ENCODE results near the gene ADAM23. TPM values are rescaled to one million over a fixed set of nuclear protein-coding genes. Genes with fewer than 3 reads are reported as not detected.
A peak's percentile ranks its signal among the peaks of the same experiment; 100 is the strongest.

ADAM23 gene
- total RNA-seq, 1 experiment from 2014 or later, result 6.1 TPM

DNA sequence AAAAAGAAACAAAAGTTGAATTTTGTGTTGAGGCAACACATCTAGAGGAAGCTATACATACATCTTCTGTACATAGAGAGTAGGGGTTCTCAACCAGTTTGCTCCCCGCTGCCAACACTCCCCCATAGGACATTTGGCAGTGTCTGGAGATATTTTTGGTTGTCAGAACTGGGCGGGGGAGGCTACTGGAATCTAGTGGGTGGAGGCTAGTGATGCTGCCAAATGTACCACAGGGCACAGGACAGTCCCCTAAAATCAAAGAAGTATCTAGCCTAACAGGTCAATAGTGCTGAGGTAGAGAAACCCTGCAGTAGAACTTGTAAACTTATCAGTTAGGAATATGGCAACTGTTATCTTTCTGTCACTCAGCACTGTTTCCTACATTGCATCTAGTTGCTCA, 21.3 kb downstream of the ADAM23 start:
- Histone ChIP-seq H3K4me3 (ENCODE audit: insufficient read depth, low read depth, low read length) (no peak overlapping the region), H3K36me3 (replicated peaks; ENCODE audit: control insufficient read depth, insufficient read depth, low read length) (no peaks in the 10 kb centered on the region), H3K27me3 (ENCODE audit: control insufficient read depth, insufficient read depth, low read length) (no peaks in the 10 kb centered on the region)
- DNase-seq, result no peak

DNA sequence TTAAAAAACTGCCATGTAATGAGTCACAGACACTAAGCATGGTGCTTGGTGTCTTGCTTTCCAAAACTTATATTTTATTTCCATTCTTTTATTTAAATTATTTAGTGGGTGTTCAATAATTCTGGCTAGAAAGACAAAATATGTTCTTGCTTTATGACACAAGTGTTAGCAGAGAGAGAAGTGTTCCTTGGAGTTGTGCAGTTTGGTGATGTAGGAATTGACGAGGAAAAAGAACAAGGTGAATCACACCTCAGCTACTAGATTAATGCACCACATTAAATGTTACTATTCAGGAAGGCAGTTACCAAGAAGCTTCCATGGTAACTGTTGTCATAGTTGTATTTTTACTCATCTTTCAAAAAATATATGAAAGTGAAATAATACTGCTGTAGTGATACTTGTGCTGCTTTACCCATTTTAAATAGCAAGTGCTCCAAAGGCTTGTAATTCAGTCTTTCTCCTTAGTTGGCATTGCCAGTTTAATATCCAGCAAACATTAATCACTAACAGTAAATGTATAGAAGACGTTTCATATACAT, 28.3 kb downstream of the ADAM23 start:
- Histone ChIP-seq H3K4me3 (ENCODE audit: insufficient read depth, low read depth, low read length) (no peak overlapping the region), H3K27me3 (ENCODE audit: control insufficient read depth, insufficient read depth, low read length) (no peaks in the 10 kb centered on the region), H3K36me3 (replicated peaks; ENCODE audit: control insufficient read depth, insufficient read depth, low read length) (no peaks in the 10 kb centered on the region)
- DNase-seq, result no peak

DNA sequence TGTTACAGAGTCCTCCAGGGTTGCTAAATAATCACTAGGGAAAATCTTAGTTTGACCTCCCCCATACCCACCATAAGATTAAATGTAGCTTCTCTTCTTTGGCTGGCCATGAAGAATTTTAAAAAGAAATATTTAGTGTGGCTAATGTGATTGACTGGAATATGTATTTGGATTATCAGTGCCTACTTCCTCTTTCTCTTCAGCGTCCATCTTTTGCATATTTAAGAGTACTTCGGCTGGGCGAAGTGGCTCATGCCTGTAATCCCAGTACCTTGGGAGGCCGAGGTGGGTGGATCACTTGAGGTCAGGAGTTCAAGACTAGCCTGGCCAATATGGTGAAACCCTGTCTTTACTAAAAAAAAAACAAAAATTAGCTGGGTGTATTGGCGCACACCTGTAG, 28.8 kb downstream of the ADAM23 start:
- Histone ChIP-seq H3K4me3 (ENCODE audit: insufficient read depth, low read depth, low read length) (no peak overlapping the region), H3K36me3 (replicated peaks; ENCODE audit: control insufficient read depth, insufficient read depth, low read length) (no peaks in the 10 kb centered on the region), H3K27me3 (ENCODE audit: control insufficient read depth, insufficient read depth, low read length) (no peaks in the 10 kb centered on the region)
- no peak for DNase-seq

DNA sequence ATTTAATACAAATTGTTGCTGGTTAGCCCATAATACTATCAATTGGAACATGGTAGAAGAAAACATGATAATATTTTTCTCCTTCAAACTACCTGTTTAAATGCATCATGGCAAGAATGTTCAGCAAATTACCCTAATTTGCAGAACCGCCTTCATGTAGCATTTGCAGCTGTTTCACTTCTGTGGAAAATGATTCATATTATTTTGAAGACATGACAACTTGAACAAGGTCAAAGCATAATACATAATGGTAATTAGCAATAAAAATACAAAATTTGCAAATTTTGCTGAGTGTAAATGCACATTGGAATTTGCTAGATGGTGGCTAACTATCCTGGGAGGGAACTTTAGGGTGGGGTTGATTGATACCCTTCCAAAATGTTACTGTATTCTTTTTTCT, 30.8 kb downstream of the ADAM23 start:
- H3K36me3 ChIP-seq (replicated peaks; ENCODE audit: control insufficient read depth, insufficient read depth, low read length), result no peaks in the 10 kb centered on the region
- H3K4me3 ChIP-seq (ENCODE audit: insufficient read depth, low read depth, low read length), result no peak overlapping the region
- DNase-seq, result no peak
- H3K27me3 ChIP-seq (ENCODE audit: control insufficient read depth, insufficient read depth, low read length), result no peaks in the 10 kb centered on the region

DNA sequence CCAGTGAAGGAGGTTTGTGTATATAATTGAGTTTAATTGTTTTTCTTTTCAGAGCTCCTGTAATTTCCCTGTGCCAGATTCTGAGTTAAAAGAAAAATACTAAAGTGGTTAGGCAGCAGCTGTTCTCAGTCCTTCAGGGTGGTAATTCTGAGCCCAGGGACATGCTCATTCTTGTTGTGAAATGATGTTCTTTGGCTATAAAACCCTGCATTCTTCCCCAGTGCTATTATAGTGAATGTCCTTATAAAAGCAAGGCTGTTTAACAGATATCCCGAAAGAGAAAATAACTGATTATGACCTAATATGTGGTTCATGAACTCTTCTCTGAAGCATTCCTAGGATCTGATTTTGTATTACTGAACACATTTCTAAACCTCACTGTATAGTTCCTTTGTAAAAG, 34.0 kb downstream of the ADAM23 start:
- H3K27me3 ChIP-seq (ENCODE audit: control insufficient read depth, insufficient read depth, low read length), result no peaks in the 10 kb centered on the region
- DNase-seq, result no peak
- H3K36me3 ChIP-seq (replicated peaks; ENCODE audit: control insufficient read depth, insufficient read depth, low read length), result no peaks in the 10 kb centered on the region
- H3K4me3 ChIP-seq (ENCODE audit: insufficient read depth, low read depth, low read length), result no peak overlapping the region

DNA sequence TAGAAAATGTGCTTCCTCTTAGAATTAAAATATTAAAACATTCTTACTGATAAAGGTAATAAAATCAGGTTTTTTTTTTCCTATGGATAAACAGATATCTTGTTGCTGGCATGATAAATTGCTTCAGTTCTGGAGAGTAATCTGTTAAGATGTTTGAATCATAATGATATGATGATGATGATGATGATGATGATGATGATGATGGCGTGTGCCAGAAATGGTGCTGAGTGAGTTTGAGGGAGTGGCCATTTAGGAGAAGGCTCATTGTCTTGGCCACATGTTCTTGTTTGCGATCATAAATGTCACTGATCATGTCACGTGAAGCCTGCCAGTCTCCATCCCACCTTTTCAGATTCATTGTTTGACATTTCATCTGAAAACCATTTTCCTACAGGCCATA, 35.0 kb downstream of the ADAM23 start:
- H3K4me3 ChIP-seq (ENCODE audit: insufficient read depth, low read depth, low read length), result no peak overlapping the region
- H3K36me3 ChIP-seq (replicated peaks; ENCODE audit: control insufficient read depth, insufficient read depth, low read length), result no peaks in the 10 kb centered on the region
- DNase-seq, result no peak

DNA sequence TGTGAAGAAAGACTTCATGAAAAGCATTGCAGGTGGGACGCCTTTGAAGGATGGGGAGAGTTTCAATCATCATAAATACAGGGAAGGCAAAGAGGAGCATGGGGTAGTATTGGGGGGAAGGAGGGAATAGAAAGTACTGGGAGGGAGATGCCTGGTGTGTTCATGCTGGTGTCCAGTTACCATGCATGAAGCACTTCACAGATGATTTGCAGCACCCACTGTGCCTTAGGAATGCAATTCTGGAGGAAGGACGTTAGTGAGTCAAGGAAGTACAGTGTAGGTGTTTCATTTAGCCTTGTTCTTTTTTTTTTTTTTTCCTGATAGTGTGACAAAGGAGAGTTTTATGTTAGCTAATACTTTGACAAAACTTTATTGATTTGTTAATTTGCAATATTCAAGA, 36.8 kb downstream of the ADAM23 start:
- Histone ChIP-seq H3K4me3 (ENCODE audit: insufficient read depth, low read depth, low read length) (no peak overlapping the region), H3K36me3 (replicated peaks; ENCODE audit: control insufficient read depth, insufficient read depth, low read length) (no peaks in the 10 kb centered on the region), H3K27me3 (ENCODE audit: control insufficient read depth, insufficient read depth, low read length) (no peaks in the 10 kb centered on the region)
- DNase-seq, result no peak

More for the DNA sequence above, 35.0 kb downstream of the ADAM23 start:
- H3K27me3 ChIP-seq (ENCODE audit: control insufficient read depth, insufficient read depth, low read length), result no peaks in the 10 kb centered on the region

DNA sequence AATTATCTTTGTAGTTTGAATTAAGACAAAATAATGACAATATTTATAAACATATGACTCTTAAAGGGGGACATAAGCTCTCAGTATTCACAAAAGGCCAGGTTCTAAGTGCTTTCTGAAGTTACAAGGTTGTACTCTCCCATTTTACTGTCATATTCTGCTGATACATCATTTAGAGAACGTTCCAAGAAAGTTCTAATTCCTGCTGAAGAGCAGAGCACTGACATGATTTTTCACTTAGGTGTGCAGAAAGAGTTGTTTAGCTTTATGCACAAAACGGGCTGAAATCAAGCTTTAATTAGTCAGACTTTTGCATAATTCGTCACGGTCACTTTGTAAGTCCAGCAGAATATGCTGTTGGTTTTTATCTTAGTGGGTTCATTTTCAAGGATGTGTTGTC, 37.3 kb downstream of the ADAM23 start:
- H3K4me3 ChIP-seq (ENCODE audit: insufficient read depth, low read depth, low read length), result no peak overlapping the region
- H3K36me3 ChIP-seq (replicated peaks; ENCODE audit: control insufficient read depth, insufficient read depth, low read length), result no peaks in the 10 kb centered on the region
- DNase-seq, result no peak
- H3K27me3 ChIP-seq (ENCODE audit: control insufficient read depth, insufficient read depth, low read length), result no peaks in the 10 kb centered on the region

DNA sequence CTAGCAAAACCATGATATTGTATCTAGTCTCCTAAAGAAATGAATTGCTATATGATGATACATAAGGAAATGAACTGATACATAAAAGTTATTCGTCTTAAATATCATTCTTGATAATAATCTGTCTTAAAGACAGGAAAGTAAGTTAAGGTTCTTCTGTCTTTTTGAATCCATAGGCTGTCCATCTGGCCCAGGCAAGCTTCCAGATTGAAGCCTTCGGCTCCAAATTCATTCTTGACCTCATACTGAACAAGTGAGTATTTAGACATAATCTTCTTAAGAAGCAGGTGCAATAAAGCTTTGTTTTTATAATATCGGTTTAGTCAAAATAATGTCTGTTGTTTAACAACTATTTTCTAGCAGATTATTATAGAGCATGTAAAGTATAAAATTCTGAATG, 37.7 kb downstream of the ADAM23 start:
- Histone ChIP-seq H3K4me3 (ENCODE audit: insufficient read depth, low read depth, low read length) (no peak overlapping the region), H3K27me3 (ENCODE audit: control insufficient read depth, insufficient read depth, low read length) (no peaks in the 10 kb centered on the region)
- DNase-seq, result no peak

DNA sequence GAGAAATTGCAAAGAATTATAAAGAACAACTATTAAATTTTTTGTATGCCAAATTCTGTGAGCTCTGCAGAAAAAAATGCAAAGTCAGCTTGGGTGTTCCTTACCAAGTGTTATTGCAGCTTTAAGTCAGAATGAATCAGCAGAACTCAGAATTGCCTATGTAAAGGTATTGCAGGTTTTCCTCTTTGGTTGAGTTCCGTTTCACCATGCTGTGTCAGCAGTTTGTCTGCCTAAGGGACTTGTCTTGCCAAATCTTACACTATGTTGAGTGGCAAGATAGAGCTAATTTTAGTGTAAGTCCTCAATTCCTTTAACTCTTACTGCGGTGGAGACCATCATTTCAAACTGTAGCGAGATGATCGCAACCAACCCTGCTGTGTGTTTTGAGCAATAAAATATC, 38.8 kb downstream of the ADAM23 start:
- H3K36me3 ChIP-seq (replicated peaks; ENCODE audit: control insufficient read depth, insufficient read depth, low read length), result no peaks in the 10 kb centered on the region

More for the DNA sequence above, 37.7 kb downstream of the ADAM23 start:
- no peaks in the 10 kb centered on the region for H3K36me3 ChIP-seq (replicated peaks; ENCODE audit: control insufficient read depth, insufficient read depth, low read length)

DNA sequence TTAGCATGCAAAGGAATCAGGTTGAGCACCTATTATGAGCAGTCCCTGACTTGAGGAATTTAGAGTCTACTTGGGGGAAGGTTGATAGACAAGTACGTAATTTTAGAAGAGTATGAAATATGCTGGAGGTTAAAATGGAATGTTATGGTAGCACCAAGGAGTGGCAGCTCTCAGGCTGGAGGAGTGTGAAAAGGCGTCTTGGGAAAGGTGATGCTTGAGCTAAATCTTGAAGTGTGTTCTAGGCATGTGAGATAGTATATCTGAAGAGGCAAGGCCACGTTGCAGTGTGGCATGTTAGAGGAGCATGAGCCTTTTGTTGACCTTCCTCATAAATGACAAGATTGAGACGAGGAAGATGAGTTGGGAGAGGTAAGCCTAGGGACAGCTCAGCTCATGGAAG, 39.3 kb downstream of the ADAM23 start:
- DNase-seq, result no peak
- Histone ChIP-seq H3K27me3 (ENCODE audit: control insufficient read depth, insufficient read depth, low read length) (no peaks in the 10 kb centered on the region), H3K4me3 (ENCODE audit: insufficient read depth, low read depth, low read length) (no peak overlapping the region), H3K36me3 (replicated peaks; ENCODE audit: control insufficient read depth, insufficient read depth, low read length) (no peaks in the 10 kb centered on the region)

More for the DNA sequence above, 38.8 kb downstream of the ADAM23 start:
- no peak for DNase-seq
- no peak overlapping the region for H3K4me3 ChIP-seq (ENCODE audit: insufficient read depth, low read depth, low read length)
- no peaks in the 10 kb centered on the region for H3K27me3 ChIP-seq (ENCODE audit: control insufficient read depth, insufficient read depth, low read length)

DNA sequence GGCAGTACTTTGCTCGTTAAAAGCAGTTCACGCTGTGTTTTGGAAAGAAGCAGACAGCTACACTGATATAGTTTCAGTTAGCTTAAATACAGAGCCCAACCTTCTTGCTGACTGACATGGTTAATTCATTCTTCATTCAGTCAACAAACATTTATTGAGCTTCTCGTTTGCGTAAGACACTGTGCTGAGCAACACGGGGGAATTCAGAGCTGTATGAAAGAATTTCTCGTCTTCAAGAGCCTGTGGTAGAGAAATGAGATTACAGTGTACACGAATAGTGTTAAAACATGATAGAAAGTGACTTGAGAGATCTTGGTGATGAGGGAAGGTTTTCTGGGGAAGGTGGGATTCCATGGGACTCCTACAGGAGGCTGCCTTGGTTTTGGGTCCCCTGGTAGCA, 44.7 kb downstream of the ADAM23 start:
- H3K27me3 ChIP-seq (ENCODE audit: control insufficient read depth, insufficient read depth, low read length), result no peaks in the 10 kb centered on the region
- no peaks in the 10 kb centered on the region for H3K36me3 ChIP-seq (replicated peaks; ENCODE audit: control insufficient read depth, insufficient read depth, low read length)
- H3K4me3 ChIP-seq (ENCODE audit: insufficient read depth, low read depth, low read length), result no peak overlapping the region
- DNase-seq, result no peak

DNA sequence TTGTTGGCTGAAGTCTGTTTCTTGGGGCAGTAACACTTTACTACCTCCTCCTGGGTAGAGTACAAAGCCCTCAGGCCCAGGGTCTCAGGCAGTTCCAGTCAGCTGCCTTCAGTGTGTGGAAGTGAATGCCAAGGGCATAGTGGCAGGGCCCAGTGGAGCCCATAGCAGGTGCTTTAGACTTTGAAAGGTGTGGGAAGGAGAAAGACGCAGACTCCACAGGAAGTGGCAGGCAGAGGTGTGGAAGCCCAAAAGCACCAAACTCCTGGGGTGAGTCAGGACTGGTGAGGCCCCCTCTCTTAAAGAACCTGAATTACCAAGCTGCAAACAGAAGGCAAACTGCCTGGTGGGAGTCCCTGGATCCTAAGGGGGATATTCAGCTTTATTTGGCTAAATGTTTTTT, 45.3 kb downstream of the ADAM23 start:
- DNase-seq, result no peak
- Histone ChIP-seq H3K27me3 (ENCODE audit: control insufficient read depth, insufficient read depth, low read length) (no peaks in the 10 kb centered on the region), H3K4me3 (ENCODE audit: insufficient read depth, low read depth, low read length) (no peak overlapping the region), H3K36me3 (replicated peaks; ENCODE audit: control insufficient read depth, insufficient read depth, low read length) (no peaks in the 10 kb centered on the region)

DNA sequence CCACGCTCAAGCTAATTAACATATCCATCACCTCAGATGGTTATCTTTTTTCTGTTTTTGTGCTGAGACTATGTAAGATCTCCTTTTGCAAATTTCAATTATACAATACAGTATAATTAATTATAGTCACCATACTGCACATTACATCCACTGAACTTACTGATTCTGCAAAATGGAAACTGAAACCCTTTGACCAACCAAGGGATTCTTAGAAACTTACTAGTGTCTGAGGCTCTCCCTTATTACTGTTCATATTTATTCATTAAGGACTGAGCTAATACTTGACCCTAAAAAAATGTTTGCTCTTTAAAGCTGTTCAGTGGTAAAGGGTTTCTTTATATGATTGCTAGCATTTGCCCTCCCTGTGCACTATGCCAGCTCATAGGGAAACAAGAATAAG, 50.7 kb downstream of the ADAM23 start:
- no peaks in the 10 kb centered on the region for H3K27me3 ChIP-seq (ENCODE audit: control insufficient read depth, insufficient read depth, low read length)
- no peak for DNase-seq
- H3K4me3 ChIP-seq (ENCODE audit: insufficient read depth, low read depth, low read length), result no peak overlapping the region
- H3K36me3 ChIP-seq (replicated peaks; ENCODE audit: control insufficient read depth, insufficient read depth, low read length), result no peaks in the 10 kb centered on the region

DNA sequence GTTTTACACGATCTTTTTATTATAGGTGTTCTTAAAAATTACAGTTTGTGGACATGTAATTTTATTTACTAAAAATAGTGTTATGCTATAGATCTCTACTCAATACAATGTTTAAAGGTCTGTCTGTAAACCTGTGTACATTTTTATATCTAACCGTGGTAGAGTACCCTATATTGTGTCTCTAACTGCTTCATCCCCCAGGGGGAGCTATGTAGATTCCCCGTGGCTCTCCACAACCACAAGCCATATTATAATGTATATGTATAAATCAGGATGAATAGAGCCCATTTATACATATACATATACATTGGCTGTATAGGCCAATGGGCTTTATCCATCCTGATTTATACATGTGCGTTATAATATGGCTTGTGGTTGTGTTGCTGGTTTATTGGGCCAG, 59.4 kb downstream of the ADAM23 start:
- Histone ChIP-seq H3K4me3 (ENCODE audit: insufficient read depth, low read depth, low read length) (no peak overlapping the region), H3K27me3 (ENCODE audit: control insufficient read depth, insufficient read depth, low read length) (no peaks in the 10 kb centered on the region), H3K36me3 (replicated peaks; ENCODE audit: control insufficient read depth, insufficient read depth, low read length) (no peaks in the 10 kb centered on the region)
- peak; percentile 6 for DNase-seq

DNA sequence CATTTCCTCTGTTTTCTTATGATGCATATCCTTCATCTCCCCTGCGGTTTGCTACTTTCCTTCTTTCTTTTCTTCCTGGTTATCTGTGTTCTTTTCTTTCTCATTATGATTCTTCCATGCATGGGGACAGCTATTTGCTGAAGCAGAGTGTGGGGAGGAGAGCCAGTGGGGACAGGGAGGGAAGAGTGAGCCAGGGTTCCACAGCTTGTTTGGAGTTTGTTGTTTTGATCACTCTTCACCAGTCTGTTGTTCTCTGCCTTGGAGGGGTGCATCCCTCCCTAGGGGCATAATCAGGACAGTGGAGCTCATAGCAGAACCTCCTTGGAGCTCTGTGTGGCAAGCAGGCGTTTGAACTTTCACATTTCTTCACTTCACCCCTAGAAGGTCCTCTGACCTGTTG, 68.0 kb downstream of the ADAM23 start:
- no peak for DNase-seq
- Histone ChIP-seq H3K27me3 (ENCODE audit: control insufficient read depth, insufficient read depth, low read length) (no peaks in the 10 kb centered on the region), H3K36me3 (replicated peaks; ENCODE audit: control insufficient read depth, insufficient read depth, low read length) (no peaks in the 10 kb centered on the region), H3K4me3 (ENCODE audit: insufficient read depth, low read depth, low read length) (no peak overlapping the region)

All from H7 (cell line).